ENCODE results near the gene RSPH3.

DNA sequence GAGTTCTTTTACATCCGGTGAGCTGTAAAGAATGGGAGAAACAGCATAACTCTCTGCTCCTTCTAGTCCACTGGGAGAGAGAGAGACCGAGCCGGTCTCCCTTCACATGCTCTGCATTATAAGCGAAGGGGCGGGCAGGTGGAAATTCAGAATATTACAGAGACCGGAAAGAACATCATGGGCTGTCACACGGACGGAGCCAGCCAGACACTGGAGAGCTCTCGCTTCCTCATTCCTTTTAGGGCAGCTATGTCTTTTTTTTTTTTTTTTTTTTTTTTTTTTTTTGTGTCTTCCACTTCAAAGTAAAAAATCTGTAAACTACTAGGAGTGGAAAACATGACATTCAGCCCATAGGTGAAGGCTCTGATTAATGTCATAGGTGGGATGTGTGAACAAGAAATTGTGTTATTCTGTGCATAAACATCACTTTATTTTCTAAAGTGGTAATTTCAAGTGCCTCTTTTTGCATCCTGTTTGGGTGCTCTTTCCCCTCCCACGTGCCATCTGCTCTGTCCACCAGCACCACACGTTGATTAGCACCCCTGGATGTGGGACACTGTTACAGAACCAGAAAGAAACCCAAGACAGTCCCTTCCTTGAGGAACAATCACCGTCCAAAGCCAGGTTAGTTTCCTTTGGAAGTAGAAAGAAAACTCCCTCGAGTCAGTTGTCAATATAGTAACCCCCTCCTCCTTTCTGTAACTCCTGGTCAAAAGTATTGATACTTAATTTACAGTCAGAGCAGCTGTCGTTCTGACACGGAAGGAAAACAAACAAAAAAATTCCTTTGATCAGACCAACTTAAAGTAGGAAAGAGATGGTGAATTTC, 45.1 kb upstream of the RSPH3 start, which contains the start of gene TAGAP:
- no peak for TF ChIP-seq EZH2 (IDR thresholded peaks at IDR 0.05)
- TF ChIP-seq CTCF (IDR thresholded peaks at IDR 0.05 in 2 of 3, conservative IDR thresholded peaks at IDR 0.05 in 1 of 3; ENCODE audit: borderline replicate concordance in 1 of 3, insufficient read depth in 1 of 3, low read depth in 2 of 3, low read length in 2 of 3), result no peak
- TF ChIP-seq EZH2phosphoT487 (IDR thresholded peaks at IDR 0.05; ENCODE audit: borderline replicate concordance), result no peak
- TF ChIP-seq POLR2A (IDR thresholded peaks at IDR 0.05; ENCODE audit: borderline replicate concordance, extremely low read depth, insufficient read depth, insufficient read length), result no peak
- no peak for TF ChIP-seq YY1 (IDR thresholded peaks at IDR 0.05; ENCODE audit: extremely low read depth, insufficient replicate concordance, low read depth, low read length)
- TF ChIP-seq ZBTB33 (IDR thresholded peaks at IDR 0.05; ENCODE audit: extremely low read depth, insufficient replicate concordance, low read length), result no peak
- TF ChIP-seq POLR2AphosphoS5 (IDR thresholded peaks at IDR 0.05; ENCODE audit: low read depth, low read length), result no peak
- TF ChIP-seq JUND (IDR thresholded peaks at IDR 0.05), result no peak

Measured in HCT116 (cell line).